ENCODE data around the gene PRELID1. TPM values are rescaled to one million over a fixed set of nuclear protein-coding genes. Genes with fewer than 3 reads are reported as not detected.
A peak's percentile ranks its signal among the peaks of the same experiment; 100 is the strongest.

Gene PRELID1
- total RNA-seq, 3 donors from 2014 or later (not counting 1 experiment from before 2014, with no cell fraction given), result 76.6 to 99.3 (median 91.6) TPM

DNA sequence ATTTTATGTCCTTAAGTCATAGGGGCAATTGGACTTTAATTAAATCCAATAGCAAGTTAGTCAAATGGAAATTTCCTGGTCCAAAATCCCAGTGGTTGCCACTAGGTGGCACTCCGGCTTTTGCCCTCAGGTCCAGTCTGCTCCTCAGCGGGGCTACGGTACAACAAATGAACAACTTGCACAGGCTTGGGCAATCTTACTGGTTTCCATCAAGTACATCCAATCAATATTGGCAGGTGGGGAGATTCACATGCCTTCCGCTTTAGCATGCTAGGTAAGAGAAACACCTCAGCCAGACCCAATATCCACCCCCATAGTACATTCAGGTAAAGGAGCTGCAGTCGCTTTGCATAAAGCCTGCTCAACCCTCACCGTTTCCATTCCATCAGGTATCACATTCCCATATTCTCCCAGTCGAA is 14.4 kb downstream of the PRELID1 start:
- no peaks in the 10 kb centered on the region for H3K9me3 Mint-ChIP-seq
- WGBS (ENCODE audit: insufficient coverage), result 36% methylated on average over 7 of the region's 7 CpGs
- no peak overlapping the region for H3K27ac Mint-ChIP-seq

DNA sequence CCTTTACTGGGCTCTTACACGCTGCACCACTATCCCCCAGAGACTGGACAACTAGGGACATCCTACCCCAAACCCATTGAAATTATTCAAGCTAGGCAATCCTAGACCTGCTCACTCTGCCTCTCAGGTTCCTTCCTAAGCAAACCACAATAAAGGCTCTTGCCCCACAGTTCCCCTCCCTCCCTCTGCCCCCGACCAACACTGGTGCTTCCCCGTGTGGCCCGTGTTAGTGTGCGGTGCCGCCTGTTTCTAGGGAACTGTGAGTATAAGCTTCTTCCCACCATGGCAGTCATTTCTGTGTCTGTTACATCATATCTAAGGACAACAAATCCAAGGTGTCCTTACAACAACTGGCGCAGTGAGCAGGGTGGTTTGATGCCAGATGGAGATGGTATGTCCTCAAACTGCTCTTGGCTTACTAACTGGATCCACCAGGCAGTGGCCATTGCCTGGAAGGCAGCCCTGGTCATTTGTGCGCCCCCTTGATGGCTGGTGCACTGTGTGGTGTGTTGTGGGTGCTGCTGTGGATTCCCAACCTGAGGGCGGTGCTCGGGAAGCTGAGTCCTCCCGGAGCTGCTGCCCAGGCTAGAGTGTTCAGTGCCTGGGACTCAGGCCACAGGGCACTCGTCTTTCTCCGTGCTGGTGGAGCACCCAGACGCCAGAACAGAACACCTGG is 16.5 kb downstream of the PRELID1 start:
- Mint-ChIP-seq H3K27ac (no peak overlapping the region), H3K27me3 (ENCODE audit: low read depth in 2 of 2) (no peaks in the 10 kb centered on the region), H3K9me3 (no peaks in the 10 kb centered on the region), H3K4me1 (peaks cover 15 to 18% of the 10 kb centered on the region in 2 donors), H3K36me3 (no peaks in the 10 kb centered on the region), H3K4me3 (no peak overlapping the region)
- 72% methylated on average over 14 of the region's 14 CpGs for WGBS (ENCODE audit: insufficient coverage)
- H3K36me3 ChIP-seq (ENCODE audit: control insufficient read depth, insufficient read depth, low read length), result peaks cover 1% of the 10 kb centered on the region
- H3K4me1 ChIP-seq (ENCODE audit: control insufficient read depth, insufficient read depth, low read length), result peaks cover 21% of the 10 kb centered on the region
- H3K27ac ChIP-seq (ENCODE audit: low read length), result no peak overlapping the region
- ATAC-seq, result peak in 2 of 3 donors; percentile 25 to 44
- TF ChIP-seq, protein P1, sequence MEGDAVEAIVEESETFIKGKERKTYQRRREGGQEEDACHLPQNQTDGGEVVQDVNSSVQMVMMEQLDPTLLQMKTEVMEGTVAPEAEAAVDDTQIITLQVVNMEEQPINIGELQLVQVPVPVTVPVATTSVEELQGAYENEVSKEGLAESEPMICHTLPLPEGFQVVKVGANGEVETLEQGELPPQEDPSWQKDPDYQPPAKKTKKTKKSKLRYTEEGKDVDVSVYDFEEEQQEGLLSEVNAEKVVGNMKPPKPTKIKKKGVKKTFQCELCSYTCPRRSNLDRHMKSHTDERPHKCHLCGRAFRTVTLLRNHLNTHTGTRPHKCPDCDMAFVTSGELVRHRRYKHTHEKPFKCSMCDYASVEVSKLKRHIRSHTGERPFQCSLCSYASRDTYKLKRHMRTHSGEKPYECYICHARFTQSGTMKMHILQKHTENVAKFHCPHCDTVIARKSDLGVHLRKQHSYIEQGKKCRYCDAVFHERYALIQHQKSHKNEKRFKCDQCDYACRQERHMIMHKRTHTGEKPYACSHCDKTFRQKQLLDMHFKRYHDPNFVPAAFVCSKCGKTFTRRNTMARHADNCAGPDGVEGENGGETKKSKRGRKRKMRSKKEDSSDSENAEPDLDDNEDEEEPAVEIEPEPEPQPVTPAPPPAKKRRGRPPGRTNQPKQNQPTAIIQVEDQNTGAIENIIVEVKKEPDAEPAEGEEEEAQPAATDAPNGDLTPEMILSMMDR (IDR thresholded peaks at IDR 0.05), result no peak
- no peaks in the 10 kb centered on the region for H3K9me3 ChIP-seq (ENCODE audit: control insufficient read depth, insufficient read depth, low read length)
- intact Hi-C loops (cut with micrococcal nuclease), result loop anchor here (5.0 kb wide), 1 partner anchor 132 kb away; no protein-coding TSS in a partner anchor
- DNase-seq, result no peak
- H3K27me3 ChIP-seq (ENCODE audit: control insufficient read depth, insufficient read depth, low read length), result no peaks in the 10 kb centered on the region
- no peak overlapping the region for H3K4me3 ChIP-seq (ENCODE audit: low read length)

More for the DNA sequence above, 14.4 kb downstream of the PRELID1 start:
- TF ChIP-seq, protein P1 (IDR thresholded peaks at IDR 0.05), result peak; percentile 86
- Histone ChIP-seq H3K4me3 (ENCODE audit: low read length) (no peak overlapping the region), H3K4me1 (ENCODE audit: control insufficient read depth, insufficient read depth, low read length) (peaks cover 23% of the 10 kb centered on the region), H3K27ac (ENCODE audit: low read length) (no peak overlapping the region), H3K27me3 (ENCODE audit: control insufficient read depth, insufficient read depth, low read length) (no peaks in the 10 kb centered on the region), H3K9me3 (ENCODE audit: control insufficient read depth, insufficient read depth, low read length) (no peaks in the 10 kb centered on the region), H3K36me3 (ENCODE audit: control insufficient read depth, insufficient read depth, low read length) (peaks cover 1% of the 10 kb centered on the region)
- Mint-ChIP-seq H3K27me3 (ENCODE audit: low read depth in 2 of 2) (no peaks in the 10 kb centered on the region), H3K4me1 (peaks cover 9 to 11% of the 10 kb centered on the region in 2 donors), H3K36me3 (no peaks in the 10 kb centered on the region), H3K4me3 (no peak overlapping the region)
- ATAC-seq (peak; percentile 82 to 94 (median 89)), DNase-seq (peak; percentile 71 to 88)
- intact Hi-C loops (cut with micrococcal nuclease), result loop anchor here (1.0 to 5.0 kb wide), 2 partner anchors 134 to 183 kb away; no protein-coding TSS in a partner anchor

DNA sequence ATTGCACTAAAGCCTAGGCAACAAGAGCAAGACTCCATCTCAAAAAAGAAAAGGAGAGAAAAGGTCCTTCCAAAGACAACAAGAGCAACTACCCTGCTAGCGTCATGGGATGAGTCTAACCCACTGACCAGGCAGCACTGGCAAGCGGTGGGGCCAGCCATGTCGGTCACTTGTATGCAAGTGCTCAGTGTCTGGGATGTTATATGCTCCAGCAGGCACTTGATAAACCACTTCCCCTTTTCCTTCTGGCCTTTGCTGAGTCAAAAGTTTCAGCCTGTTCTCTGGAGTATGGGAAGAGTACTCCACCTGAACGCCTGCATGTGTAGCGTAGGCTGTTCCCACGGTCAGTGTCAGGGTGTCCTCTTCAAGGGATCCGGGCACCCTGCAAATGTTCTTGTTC is 17.3 kb downstream of the PRELID1 start:
- H3K36me3 ChIP-seq (ENCODE audit: control insufficient read depth, insufficient read depth, low read length), result peaks cover 3% of the 10 kb centered on the region
- DNase-seq (no peak), ATAC-seq (no peak)
- Mint-ChIP-seq H3K36me3 (no peaks in the 10 kb centered on the region), H3K27ac (no peak overlapping the region), H3K27me3 (ENCODE audit: low read depth in 2 of 2) (no peaks in the 10 kb centered on the region), H3K9me3 (no peaks in the 10 kb centered on the region), H3K4me3 (no peak overlapping the region), H3K4me1 (peaks cover 15 to 20% of the 10 kb centered on the region in 2 donors)
- TF ChIP-seq, protein P1 (IDR thresholded peaks at IDR 0.05), result no peak
- peaks cover 21% of the 10 kb centered on the region for H3K4me1 ChIP-seq (ENCODE audit: control insufficient read depth, insufficient read depth, low read length)
- intact Hi-C loops (cut with micrococcal nuclease), result no loop called here
- no peak overlapping the region for H3K27ac ChIP-seq (ENCODE audit: low read length)
- 67% methylated on average over 7 of the region's 7 CpGs for WGBS (ENCODE audit: insufficient coverage)
- no peaks in the 10 kb centered on the region for H3K27me3 ChIP-seq (ENCODE audit: control insufficient read depth, insufficient read depth, low read length)
- H3K9me3 ChIP-seq (ENCODE audit: control insufficient read depth, insufficient read depth, low read length), result no peaks in the 10 kb centered on the region
- H3K4me3 ChIP-seq (ENCODE audit: low read length), result no peak overlapping the region
